HTR-8/SVneo (cell line): ENCODE measurements around the gene ATXN7L3B.
"Not testable (repeated sequence)": the region's sequence is repeated elsewhere in the genome, so short reads cannot be mapped to it uniquely, and the experiment has no call there.

Experiments
- DNase-seq: peaks from one replicate; pipeline ENCODE4 v3.0.0; 2011; ENCODE audit warnings: low spot score, mixed read lengths; ENCODE audit not compliant: insufficient read length
- FAIRE-seq: peaks from 2 replicates; lab custom pipeline; 2011; peaks lifted over from hg19 to GRCh38; lab: Jason Lieb, UNC

The ATXN7L3B gene

GRCh38 chr12:74537707-74538385, at the start of gene ATXN7L3B:
ATXN7L3B (plus strand) TSS chr12:74537835; CDS start chr12:74538113, 278 bp downstream.
- FAIRE-seq (no peak), DNase-seq (peak; percentile 93)

DNA sequence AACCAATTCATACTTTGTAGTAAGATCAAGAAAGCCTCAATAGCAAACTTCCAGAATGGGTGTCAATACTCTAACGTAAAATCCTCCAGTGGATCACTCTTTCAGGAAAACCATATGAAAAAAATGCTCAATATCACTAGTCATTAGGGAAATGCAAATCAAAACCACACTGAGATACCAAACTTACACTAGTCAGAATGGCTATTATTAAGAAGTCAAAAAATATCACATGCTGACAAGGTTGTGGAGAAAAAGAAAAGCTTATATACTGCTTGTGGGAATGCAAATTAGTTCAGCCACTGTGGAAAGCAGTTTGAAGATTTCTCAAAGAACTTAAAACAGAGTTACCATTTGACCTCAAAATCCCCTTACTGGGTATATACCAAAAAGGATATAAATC, 49.5 kb upstream of the ATXN7L3B start:
- no peak for DNase-seq
- no peak for FAIRE-seq

DNA sequence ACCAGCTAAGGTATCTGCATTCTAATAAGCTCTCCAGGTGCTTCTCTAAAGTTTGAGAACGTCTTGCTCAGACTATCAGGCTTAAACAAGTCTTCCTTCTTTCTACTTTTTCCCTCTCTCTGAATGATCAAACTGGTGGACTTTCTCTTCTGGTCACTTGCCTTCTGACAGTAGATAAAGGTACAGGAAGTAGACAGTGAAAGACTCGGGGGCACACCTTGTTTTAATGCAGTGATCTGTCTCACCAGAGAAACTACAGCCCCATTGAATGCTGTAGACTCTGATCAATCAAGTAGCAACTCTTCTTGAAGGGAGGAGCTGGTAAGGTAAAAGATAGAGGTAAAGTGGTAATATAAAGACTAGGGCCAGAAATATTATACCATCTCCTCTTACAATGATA, 48.1 kb upstream of the ATXN7L3B start:
- DNase-seq = no peak
- FAIRE-seq = no peak

DNA sequence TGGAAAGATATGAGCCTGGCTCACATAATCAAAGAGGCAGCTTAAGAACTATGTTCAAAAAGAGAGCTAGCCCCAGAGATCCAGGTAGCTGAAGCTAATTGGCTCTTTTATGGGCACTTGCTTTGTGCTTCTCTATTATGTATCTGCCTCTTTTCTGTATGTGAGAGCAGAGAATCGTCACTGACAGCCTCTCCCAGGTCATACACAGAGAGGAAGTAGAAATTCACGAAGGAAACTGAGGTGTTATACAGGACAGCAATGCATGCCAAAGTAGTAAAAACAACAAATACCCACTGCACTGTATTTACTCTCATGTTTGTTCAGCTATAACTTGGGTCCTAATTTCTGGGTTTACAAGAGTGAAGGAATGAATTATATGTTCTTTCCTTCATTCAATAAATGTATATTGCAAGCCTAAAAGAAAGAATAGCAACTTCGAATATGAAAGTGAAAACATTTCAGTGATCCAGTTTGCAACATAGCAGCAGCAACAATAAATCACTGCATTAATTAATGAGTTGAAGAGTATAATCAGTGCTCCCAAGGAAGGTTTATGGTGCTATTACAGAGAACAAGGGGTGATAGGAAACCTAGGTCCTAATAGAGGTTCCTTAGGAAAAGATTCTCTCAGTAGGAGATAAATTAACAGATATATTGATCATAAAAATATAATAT, 47.1 kb upstream of the ATXN7L3B start:
- no peak for FAIRE-seq
- DNase-seq = no peak

DNA sequence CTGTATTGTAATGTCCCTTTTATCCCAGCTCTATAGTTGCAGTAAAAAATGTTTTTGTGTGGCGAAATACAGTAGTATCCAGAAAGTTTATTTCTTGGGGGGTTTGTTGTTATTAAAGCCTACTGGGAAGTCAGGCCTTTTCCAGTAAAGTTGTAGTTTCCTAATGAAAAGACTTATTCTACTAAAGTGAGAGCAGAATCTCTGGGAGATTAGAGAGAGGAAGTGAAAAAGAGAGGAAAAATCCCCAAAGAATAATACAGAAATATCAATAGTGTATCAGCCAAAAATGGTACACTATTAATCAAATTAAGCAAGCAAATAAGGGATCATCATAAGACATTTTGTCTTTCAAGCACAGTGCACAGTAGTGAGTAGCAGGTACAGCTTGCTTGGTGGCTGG, 46.3 kb upstream of the ATXN7L3B start:
- DNase-seq = no peak
- no peak for FAIRE-seq

DNA sequence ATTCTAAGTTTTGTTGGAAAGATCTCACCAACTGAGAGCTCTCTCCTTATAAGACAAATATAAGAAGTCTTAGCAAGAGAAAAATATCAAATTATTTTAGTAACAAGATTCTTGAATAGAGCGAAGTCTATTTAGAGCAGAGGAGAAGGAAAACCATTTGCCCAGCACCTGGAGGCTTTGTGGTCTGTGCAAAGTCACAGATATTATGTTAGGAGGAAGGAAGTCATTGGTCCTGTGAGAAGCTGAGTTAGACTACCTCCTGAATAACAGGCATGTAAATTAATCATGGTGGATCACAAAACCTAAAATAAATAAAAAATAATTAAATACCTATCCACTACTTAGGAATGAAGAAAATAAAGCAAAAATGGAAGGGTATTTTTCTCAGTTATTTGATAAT, 38.4 kb upstream of the ATXN7L3B start:
- no peak for DNase-seq
- FAIRE-seq = no peak

- DNase-seq, FAIRE-seq: not testable (repeated sequence)
Measured at GRCh38 chr12:74508873-74509657, 28.6 kb upstream of the ATXN7L3B start.

DNA sequence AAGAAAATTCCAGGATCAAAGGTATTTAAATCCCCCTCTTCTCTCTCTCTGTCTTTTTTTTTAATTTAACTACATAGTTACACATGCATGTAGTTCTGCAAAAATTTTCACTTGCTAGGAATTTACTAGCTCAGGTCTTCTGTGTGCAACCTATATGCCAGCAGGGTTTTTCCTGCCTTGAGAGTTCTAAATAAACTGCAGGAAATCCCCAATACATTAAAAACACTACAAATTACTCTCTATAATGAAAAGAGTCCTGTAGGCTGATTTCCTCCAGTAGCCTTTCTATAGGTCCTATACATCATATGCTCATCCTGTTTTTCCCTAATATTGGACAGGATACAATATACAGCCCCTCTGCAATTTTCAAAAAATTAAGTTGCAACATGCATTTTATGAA, 27.7 kb upstream of the ATXN7L3B start:
- FAIRE-seq = no peak

DNA sequence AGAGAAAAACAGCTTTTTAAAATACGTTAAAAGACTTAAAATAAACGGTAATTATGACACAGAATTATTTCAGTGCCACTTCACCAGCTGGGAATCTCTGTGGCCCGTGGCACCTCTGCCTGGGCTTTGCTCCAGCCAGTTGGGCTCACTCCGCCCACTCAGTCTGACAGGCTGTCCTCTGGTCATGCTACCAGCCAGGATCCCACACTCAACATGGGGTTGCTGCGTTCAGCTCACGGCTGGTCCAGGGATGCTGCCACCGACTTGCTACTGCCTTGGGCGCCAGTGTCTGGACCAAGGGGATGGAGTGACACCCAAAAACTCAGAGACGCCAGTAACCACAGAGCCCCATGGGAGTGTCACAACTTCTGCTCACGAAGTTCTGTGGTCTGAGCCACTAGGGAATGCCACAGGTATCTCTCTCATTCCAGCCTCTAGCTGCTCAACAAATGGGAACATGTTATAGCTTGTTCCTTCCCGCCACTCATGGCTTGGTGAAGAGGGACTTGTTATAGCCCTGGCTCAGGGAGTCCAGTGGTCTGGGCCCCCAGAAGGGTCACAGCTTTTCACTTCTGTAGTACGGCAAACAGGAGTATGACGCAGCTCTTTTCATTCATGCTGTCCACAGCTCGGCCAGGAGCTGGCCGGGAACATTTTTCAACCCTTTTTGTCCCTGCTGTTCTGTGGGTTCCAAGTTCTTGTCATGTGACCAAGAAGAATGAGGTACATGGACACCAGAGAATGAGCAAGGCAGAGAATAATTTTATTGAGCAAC, 23.4 kb upstream of the ATXN7L3B start:
- no peak for FAIRE-seq
- DNase-seq = no peak

More for the DNA sequence above, 27.7 kb upstream of the ATXN7L3B start:
- no peak for DNase-seq

GRCh38 chr12:74515849-74516248, 21.8 kb upstream of the ATXN7L3B start:
- no peak for DNase-seq
- no peak for FAIRE-seq

DNA sequence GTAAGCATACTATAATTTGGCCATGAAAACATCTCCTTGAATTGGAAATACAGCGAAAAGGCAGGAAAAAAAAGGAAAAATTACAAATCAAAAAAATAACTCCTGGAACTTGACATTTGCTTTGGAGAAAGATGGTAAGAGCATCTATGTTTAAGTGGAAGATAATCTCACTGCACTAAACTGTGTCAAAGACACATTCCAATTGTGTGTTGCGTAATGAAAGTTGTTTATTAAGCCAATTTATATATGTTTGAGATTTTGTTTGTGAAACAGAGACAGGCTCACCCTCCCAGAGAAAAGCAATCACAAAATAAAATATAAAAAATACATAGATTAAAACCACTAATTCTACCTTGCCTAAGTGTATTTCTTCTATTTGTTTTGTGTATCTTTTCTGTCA, 11.1 kb upstream of the ATXN7L3B start:
- DNase-seq = no peak
- no peak for FAIRE-seq

DNA sequence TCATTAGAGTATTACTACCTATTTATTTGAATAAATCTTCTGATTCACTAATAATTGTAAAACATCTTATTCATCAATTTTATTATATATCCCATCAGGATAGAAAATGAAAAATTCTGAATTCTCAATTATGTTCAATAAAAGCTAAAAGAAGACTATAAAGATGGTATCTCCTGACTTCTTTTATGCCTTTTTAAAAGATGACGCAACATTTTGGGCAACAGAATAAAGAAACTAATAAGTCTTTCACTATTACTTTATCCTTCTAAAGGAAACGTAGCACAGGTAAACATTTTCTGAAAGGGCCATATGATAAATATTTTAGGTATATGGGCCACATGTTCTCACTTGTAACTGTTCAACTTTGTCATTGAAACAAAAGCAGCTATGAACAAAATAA, 10.1 kb upstream of the ATXN7L3B start:
- DNase-seq (no peak), FAIRE-seq (no peak)

GRCh38 chr12:74530676-74531075, 7.0 kb upstream of the ATXN7L3B start:
- DNase-seq = no peak

DNA sequence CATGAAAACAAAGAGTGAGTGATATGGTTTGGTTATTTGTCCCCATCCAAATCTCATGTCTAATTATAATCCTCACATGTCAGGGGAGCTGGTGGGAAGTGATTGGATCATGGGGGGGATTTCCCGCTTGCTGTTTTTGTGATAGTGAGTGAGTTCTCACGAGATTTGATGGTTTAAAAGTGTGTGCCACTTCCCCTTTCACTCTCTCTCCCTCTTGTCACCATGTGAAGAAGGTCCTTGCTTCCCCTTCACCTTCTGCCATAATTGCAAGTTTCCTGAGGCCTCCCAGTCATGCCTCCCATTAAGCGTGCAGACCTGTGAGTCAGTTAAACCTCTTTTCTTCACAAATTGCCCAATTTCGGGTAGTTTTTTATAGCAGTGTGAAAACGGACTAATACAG, 2.1 kb upstream of the ATXN7L3B start:
- no peak for DNase-seq

More at GRCh38 chr12:74530676-74531075, 7.0 kb upstream of the ATXN7L3B start:
- FAIRE-seq = no peak

GRCh38 chr12:74537126-74537706, 419 bp upstream of the ATXN7L3B start:
- FAIRE-seq = no peak
- peak; percentile 47 for DNase-seq

More for the DNA sequence above, 2.1 kb upstream of the ATXN7L3B start:
- FAIRE-seq = no peak

- FAIRE-seq = no peak
Measured at GRCh38 chr12:74538491-74539258, 1.0 kb downstream of the ATXN7L3B start.

DNA sequence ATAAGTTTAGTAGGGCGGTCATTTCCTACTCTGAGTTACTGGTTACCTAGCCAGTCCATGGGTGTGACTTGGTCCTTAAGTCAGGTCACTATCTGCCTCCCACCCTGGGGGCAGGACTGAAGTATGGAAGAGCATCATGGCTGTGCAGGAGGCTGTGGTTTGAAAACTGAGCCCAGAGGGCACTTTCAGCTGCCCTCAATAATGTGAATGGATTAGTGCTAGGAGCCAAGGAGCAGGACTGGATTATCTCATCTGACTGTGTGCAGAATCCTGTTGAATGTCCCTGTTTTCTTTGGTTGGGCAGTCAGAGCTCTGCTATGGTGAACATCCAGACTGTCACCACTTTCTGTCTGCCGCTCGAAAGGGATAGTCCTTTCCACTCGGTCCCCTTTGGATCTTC, 1.6 kb downstream of the ATXN7L3B start:
- FAIRE-seq (no peak), DNase-seq (no peak)

More at GRCh38 chr12:74538491-74539258, 1.0 kb downstream of the ATXN7L3B start:
- DNase-seq = no peak

DNA sequence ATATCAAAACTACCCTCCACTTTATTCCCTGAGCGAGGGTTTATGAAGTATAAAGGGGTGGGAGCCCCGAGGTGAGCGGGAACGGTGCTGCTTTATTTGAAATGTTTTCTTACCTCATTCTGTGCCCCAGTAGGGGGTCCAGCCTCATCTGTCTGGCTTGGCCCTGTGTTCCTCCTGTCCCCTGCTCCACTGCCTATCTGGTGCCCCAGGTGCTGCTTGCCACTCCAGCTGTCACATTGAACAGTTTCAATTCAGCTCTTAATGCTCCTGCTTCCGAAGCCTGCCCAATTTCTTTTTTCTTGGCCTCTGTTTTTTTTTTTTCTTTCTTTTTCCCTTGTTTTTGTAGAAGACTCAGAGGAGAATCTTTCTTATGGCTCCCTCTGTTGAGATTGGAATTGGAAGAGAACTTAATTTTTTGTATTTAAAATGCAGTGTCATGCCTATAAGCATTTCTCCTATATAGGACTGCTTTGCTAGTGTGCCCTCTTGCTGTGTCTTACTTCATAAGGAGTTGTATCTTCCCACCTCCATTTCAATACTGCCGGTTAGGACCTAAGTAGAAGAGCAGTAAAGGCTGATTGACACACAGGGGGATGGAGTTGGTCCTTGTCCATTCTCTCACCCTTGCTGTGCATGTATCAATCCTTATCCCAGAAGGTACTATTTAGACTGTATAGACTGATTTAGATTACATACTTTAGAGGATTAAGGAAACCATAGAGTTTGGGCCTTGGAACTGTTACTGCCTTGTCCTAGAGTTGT, 2.3 kb downstream of the ATXN7L3B start:
- FAIRE-seq (no peak), DNase-seq (no peak)
